ENCODE results near the gene CSNK2A2. TPM values are rescaled to one million over a fixed set of nuclear protein-coding genes. Genes with fewer than 3 reads are reported as not detected.

The CSNK2A2 gene
- total and polyA plus RNA-seq, 9 of the 15 experiments (the other 6 are each of a cell fraction or from before 2014, with no cell fraction given): 20.8 to 109 (median 44.7) TPM

DNA sequence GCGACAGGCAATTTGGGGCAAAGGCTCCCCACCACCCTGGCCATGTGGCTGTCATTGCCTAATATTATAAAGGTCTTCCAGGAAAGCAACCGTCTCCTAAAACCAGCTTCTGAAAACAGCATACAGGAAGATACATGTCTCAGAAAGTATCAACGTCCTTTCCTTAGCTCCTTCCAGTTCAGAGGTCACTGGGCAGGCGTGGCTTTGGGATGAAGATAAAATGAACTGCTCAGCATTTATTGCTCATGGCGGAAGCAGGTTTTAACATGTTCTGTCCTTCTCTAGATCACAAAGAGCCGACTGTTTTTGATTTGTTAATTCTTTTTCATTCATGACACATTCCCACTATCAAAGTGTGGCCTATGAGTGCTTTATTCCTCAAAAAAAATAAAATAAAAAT lies 76.8 kb downstream of the CSNK2A2 start:
- no peaks in the 10 kb centered on the region for H3K9me3 ChIP-seq (replicated peaks; ENCODE audit: control insufficient read depth, insufficient read depth, low read depth, low read length)
- H2AFZ ChIP-seq (ENCODE audit: low read depth, low read length): peak overlapping the region; percentile 66; the same call in 1 of the 2 replicates
- ChIA-PET POLR2A (interaction anchor here (0.7 to 1.2 kb wide), 4 partner anchors 8 to 604 kb away, joined by 3 to 4 read pairs (median 3); partner anchors contain the start of gene CFAP20), CTCF (ENCODE audit: low intra/inter-chr PET ratio) (interaction anchor here (0.6 to 2.2 kb wide), 3 partner anchors 57 to 262 kb away, joined by 3 to 20 read pairs (median 4); no protein-coding TSS in a partner anchor)
- H3K4me1 ChIP-seq (replicated peaks in 1 of 2; ENCODE audit: control insufficient read depth in 2 of 2, insufficient read depth in 2 of 2, low read length in 2 of 2): peaks cover 13 to 37% of the 10 kb centered on the region in 2 experiments; a peak in 4 of 5 replicates
- in situ Hi-C loops (cut with MboI): loop anchor here (10.0 kb wide), 1 partner anchor 106 kb away; no protein-coding TSS in a partner anchor
- peaks cover 14% of the 10 kb centered on the region for H4K20me1 ChIP-seq (replicated peaks; ENCODE audit: control insufficient read depth, insufficient read depth, low read length)
- FAIRE-seq: peak; percentile 93
- H3K9ac ChIP-seq (ENCODE audit: insufficient read depth in 1 of 2, low read depth in 2 of 2, low read length in 2 of 2): peak overlapping the region; percentile 30 to 54; a peak in 3 of 4 replicates
- peak overlapping the region; percentile 25; the same call in 1 of the 2 replicates for H3K4me3 ChIP-seq
- ATAC-seq: peak; percentile 78
- no TSS peak for BruUV-seq (replicated peaks)
- peak overlapping the region; percentile 72 for H3K27ac ChIP-seq (ENCODE audit: extremely low read depth, low read depth, low read length)
- no peaks in the 10 kb centered on the region for H3K27me3 ChIP-seq (ENCODE audit: control insufficient read depth in 2 of 2, insufficient read depth in 2 of 2, low read length in 2 of 2)
- H3K36me3 ChIP-seq (ENCODE audit: control insufficient read depth, insufficient read depth, low read length): peaks cover 16% of the 10 kb centered on the region
- H3K79me2 ChIP-seq (ENCODE audit: control insufficient read depth, insufficient read depth, low read length): peaks cover 93% of the 10 kb centered on the region
- H3K9me1 ChIP-seq (ENCODE audit: control insufficient read depth, insufficient read depth, low read length): no peaks in the 10 kb centered on the region
- H3K4me2 ChIP-seq (ENCODE audit: insufficient read depth, low read length): peak overlapping the region; percentile 74
- 5% methylated on average over 6 of the region's 6 CpGs for WGBS (ENCODE audit: insufficient coverage, low coverage, missing lambda C conversion rate)
- peak; percentile 25 to 87 (median 58) for DNase-seq (ENCODE audit: extremely low read depth in 1 of 4, low spot score in 3 of 4)
- intact Hi-C loops (cut with micrococcal nuclease): loop anchor here (10.0 kb wide), 2 partner anchors 144 to 364 kb away; no protein-coding TSS in a partner anchor
- TF ChIP-seq MAFK (IDR thresholded peaks at IDR 0.05; ENCODE audit: low read length) (peak; percentile 85), TEAD4 (IDR thresholded peaks at IDR 0.05; ENCODE audit: low read length) (peak; percentile 29; the same call in 1 of the 2 replicates), TEAD4 (CRISPR knock-in tag; IDR thresholded peaks at IDR 0.05; ENCODE audit: borderline replicate concordance) (no peak), NR1H2 (CRISPR knock-in tag; IDR thresholded peaks at IDR 0.05) (no peak), HBP1 (CRISPR knock-in tag; IDR thresholded peaks at IDR 0.05) (no peak), CTBP1 (IDR thresholded peaks at IDR 0.05; ENCODE audit: borderline replicate concordance) (0 out of 2 replicates have a peak, but pooled peaks have one; percentile 11), TCF3 (CRISPR knock-in tag; IDR thresholded peaks at IDR 0.05) (peak; percentile 65), CBFA2T3 (IDR thresholded peaks at IDR 0.05) (peak; percentile 77), ARID1B (IDR thresholded peaks at IDR 0.05) (peak; percentile 60; the same call in 1 of the 2 replicates), DDX20 (tag; IDR thresholded peaks at IDR 0.05; ENCODE audit: low read depth) (no peak), NR2C1 (IDR thresholded peaks at IDR 0.05) (peak; percentile 94), NR2C1 (tag; IDR thresholded peaks at IDR 0.05) (peak; percentile 95), ZNF830 (CRISPR knock-in tag; IDR thresholded peaks at IDR 0.05) (no peak), EP300 (IDR thresholded peaks at IDR 0.05; ENCODE audit: low read length) (peak; percentile 53; the same call in 1 of the 2 replicates), TAL1 (IDR thresholded peaks at IDR 0.05) (peak; percentile 57; the same call in 1 of the 2 replicates)
- TF ChIP-seq, protein P1, sequence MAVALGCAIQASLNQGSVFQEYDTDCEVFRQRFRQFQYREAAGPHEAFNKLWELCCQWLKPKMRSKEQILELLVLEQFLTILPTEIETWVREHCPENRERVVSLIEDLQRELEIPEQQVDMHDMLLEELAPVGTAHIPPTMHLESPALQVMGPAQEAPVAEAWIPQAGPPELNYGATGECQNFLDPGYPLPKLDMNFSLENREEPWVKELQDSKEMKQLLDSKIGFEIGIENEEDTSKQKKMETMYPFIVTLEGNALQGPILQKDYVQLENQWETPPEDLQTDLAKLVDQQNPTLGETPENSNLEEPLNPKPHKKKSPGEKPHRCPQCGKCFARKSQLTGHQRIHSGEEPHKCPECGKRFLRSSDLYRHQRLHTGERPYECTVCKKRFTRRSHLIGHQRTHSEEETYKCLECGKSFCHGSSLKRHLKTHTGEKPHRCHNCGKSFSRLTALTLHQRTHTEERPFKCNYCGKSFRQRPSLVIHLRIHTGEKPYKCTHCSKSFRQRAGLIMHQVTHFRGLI (CRISPR knock-in tag; IDR thresholded peaks at IDR 0.05): no peak
- TF ChIP-seq, protein P2, sequence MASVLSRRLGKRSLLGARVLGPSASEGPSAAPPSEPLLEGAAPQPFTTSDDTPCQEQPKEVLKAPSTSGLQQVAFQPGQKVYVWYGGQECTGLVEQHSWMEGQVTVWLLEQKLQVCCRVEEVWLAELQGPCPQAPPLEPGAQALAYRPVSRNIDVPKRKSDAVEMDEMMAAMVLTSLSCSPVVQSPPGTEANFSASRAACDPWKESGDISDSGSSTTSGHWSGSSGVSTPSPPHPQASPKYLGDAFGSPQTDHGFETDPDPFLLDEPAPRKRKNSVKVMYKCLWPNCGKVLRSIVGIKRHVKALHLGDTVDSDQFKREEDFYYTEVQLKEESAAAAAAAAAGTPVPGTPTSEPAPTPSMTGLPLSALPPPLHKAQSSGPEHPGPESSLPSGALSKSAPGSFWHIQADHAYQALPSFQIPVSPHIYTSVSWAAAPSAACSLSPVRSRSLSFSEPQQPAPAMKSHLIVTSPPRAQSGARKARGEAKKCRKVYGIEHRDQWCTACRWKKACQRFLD (CRISPR knock-in tag; IDR thresholded peaks at IDR 0.05): no peak

All from K562 (cell line).